Lower leg skin (tissue), 4 donors: Measurements from ENCODE around the gene ARHGAP10. TPM values are rescaled to one million over a fixed set of nuclear protein-coding genes. Genes with fewer than 3 reads are reported as not detected.

ENCODE experiments used
- DNase-seq, 2 donors: peaks; one replicate each; pipeline ENCODE4 v3.0.0-alpha.2; 2019; ENCODE audit warnings: low spot score in 2 of 2
- H3K4me3 ChIP-seq: fragments of 200-600 bp; sonication (generic); 2 replicates; pipeline ENCODE4 v1.5.1; 2017; ENCODE audit warnings: mild to moderate bottlenecking, low read depth; ENCODE audit not compliant: poor library complexity, severe bottlenecking
- CTCF ChIP-seq, 3 donors: fragments of 450-650 bp; IDR thresholded peaks; one replicate each; pipeline ENCODE4 v1.5.1; 2016; ENCODE audit warnings: antibody characterized with exemption in 3 of 3, mild to moderate bottlenecking in 3 of 3, moderate library complexity in 2 of 3
- POLR2A ChIP-seq, 2 donors: fragments of 450-650 bp; IDR thresholded peaks; one replicate each; pipeline ENCODE4 v1.6.1; 2016 to 2017; ENCODE audit warnings: antibody characterized with exemption in 2 of 2, mild to moderate bottlenecking in 1 of 2, moderate library complexity in 1 of 2
- WGBS, 2 donors: methylation state at CpG; one replicate each; pipeline ENCODE4 v1.1.5; 2018; 5-methylcytosine and 5-hydroxymethylcytosine counted together
- intact Hi-C: fragments of 100-400 bp; cut with DNase I; formaldehyde crosslinking; loops from one replicate; pipeline ENCODE4 v1.15.0; 2023; ENCODE audit warnings: low total_unique reads
- total RNA-seq, 4 donors: library from RNA; depleted of rRNA; stranded (reverse); fragments of >200 nt; gene quantifications; one replicate each; pipeline ENCODE4 v1.1.0, GENCODE V29; 2016

Gene ARHGAP10
- total RNA-seq, 4 donors from 2014 or later, result 30.6 to 45.8 (median 37.9) TPM

- DNase-seq, result no peak
- no peak for TF ChIP-seq CTCF (IDR thresholded peaks at IDR 0.05)
- no peak for TF ChIP-seq POLR2A (IDR thresholded peaks at IDR 0.05)
- no peak overlapping the region for H3K4me3 ChIP-seq
- intact Hi-C loops, result no loop called here
- 90 to 96% methylated on average over 7 of the region's 7 CpGs for WGBS, 2 donors
Observed at GRCh38 chr4:147778942-147779341, 47.1 kb downstream of the ARHGAP10 start.

- no peak overlapping the region for H3K4me3 ChIP-seq
- no peak for TF ChIP-seq CTCF (IDR thresholded peaks at IDR 0.05)
- no peak for TF ChIP-seq POLR2A (IDR thresholded peaks at IDR 0.05)
- DNase-seq, result no peak
- intact Hi-C loops, result no loop called here
Observed at GRCh38 chr4:147779451-147779850, 47.6 kb downstream of the ARHGAP10 start.

- intact Hi-C loops, result no loop called here
- 50 to 54% methylated on average over 7 of the region's 7 CpGs for WGBS, 2 donors
- TF ChIP-seq CTCF (IDR thresholded peaks at IDR 0.05), result no peak
- no peak for TF ChIP-seq POLR2A (IDR thresholded peaks at IDR 0.05)
- no peak for DNase-seq
- no peak overlapping the region for H3K4me3 ChIP-seq
Observed at GRCh38 chr4:147780137-147780777, 48.4 kb downstream of the ARHGAP10 start.

GRCh38 chr4:147782087-147782781 lies 50.3 kb downstream of the ARHGAP10 start:
- no peak for DNase-seq
- no peak overlapping the region for H3K4me3 ChIP-seq
- intact Hi-C loops, result no loop called here
- TF ChIP-seq POLR2A (IDR thresholded peaks at IDR 0.05), result no peak
- no peak for TF ChIP-seq CTCF (IDR thresholded peaks at IDR 0.05)
- WGBS, 2 donors, result 27 to 33% methylated on average over 7 of the region's 7 CpGs

GRCh38 chr4:147785129-147785528 lies 53.2 kb downstream of the ARHGAP10 start:
- intact Hi-C loops, result no loop called here
- H3K4me3 ChIP-seq, result no peak overlapping the region
- DNase-seq, result no peak
- no peak for TF ChIP-seq CTCF (IDR thresholded peaks at IDR 0.05)
- TF ChIP-seq POLR2A (IDR thresholded peaks at IDR 0.05), result no peak
- WGBS, 2 donors, result 61 to 77% methylated on average over 2 of the region's 2 CpGs
